OCI-LY1 (cell line): ENCODE measurements around the gene NLRC4.

Experiments
- EZH2 ChIP-seq: fragments of 200-600 bp; sonication (generic), shearing (Covaris generic); IDR thresholded peaks from 2 replicates; pipeline ENCODE4 v1.8.0; 2017; ENCODE audit warnings: borderline replicate concordance, mixed run types, mild to moderate bottlenecking, antibody characterized with exemption, low read length, moderate library complexity, mixed read lengths
- TF ChIP-seq, protein P1 (sequence below): fragments of 200-600 bp; sonication (generic), shearing (Covaris generic); IDR thresholded peaks from 2 replicates; pipeline ENCODE4 v1.5.1; 2017; ENCODE audit warnings: mild to moderate bottlenecking, antibody characterized with exemption, low read length, moderate library complexity, mixed read lengths

DNA sequence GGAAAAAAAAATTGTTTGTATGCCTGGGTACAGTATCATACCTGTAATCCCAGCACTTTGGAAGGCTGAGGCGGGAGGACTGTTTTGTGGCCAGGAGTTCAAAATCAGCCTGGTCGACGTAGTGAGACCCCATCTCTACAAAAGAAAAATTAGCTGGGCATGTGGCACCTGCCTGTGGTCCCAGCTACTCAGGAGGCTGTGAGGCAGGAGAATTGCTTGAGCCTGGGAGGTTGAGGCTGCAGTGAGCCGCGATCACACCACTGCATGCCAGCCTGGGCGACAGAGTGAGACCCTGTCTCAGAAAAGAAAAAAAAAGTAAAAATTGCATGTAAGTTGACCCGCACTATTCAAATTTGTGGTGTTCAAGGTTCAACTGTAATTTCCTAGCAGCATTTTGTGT lies 45.9 kb upstream of the NLRC4 start:
- TF ChIP-seq, protein P1, sequence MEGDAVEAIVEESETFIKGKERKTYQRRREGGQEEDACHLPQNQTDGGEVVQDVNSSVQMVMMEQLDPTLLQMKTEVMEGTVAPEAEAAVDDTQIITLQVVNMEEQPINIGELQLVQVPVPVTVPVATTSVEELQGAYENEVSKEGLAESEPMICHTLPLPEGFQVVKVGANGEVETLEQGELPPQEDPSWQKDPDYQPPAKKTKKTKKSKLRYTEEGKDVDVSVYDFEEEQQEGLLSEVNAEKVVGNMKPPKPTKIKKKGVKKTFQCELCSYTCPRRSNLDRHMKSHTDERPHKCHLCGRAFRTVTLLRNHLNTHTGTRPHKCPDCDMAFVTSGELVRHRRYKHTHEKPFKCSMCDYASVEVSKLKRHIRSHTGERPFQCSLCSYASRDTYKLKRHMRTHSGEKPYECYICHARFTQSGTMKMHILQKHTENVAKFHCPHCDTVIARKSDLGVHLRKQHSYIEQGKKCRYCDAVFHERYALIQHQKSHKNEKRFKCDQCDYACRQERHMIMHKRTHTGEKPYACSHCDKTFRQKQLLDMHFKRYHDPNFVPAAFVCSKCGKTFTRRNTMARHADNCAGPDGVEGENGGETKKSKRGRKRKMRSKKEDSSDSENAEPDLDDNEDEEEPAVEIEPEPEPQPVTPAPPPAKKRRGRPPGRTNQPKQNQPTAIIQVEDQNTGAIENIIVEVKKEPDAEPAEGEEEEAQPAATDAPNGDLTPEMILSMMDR, result no peak
- no peak for TF ChIP-seq EZH2
